DMS53 (cell line): Measurements from ENCODE around the gene MGAT4B.
"Not testable (repeated sequence)": the region's sequence is repeated elsewhere in the genome, so short reads cannot be mapped to it uniquely, and the experiment has no call there.

Experiments used
- DNase-seq: peaks from one replicate; lab custom pipeline; 2025; lab: John Stamatoyannopoulos, UW

The MGAT4B gene

DNA sequence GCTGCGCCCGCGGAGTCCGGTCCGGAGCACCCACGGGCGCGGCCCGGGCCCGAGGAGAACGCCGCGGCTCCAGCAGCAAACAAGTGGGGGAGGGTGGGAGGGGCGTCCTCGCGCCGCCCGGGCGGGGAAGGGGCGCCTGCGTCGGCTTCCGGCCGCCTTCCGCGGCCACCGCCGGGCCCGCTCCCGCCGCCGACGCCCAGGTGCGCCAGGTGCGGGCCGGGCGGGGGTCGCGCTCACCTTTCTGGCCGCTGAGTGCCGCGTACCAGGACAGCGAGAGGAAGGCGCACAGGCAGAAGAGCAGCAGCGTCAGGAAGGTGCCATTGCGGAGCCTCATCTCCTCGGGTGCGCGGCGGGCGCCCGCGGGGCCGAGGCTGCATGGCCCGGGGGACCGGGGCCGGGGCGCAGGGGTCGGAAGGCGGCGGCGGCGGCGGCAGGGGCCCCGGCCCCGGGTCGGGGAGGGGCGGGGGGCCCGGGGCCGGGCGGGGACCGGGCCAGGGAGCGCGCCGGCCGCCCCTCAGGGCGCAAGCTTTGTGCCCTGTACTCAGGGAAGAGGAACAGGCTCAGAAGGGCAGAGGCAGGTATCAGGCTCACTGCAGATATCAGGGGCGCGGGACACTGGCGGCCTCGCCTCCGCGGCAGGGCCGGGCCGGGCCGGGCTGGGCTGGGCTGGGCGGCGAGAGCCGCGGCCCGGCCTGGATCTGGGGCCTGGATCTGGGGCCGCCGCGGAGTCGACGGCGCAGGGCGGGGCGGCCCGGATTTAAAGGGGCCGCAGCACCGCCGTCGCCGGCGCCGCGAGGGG, at the start of gene MGAT4B:
TSS of gene MGAT4B (minus strand) at position 617 of the 799 bp plus-strand sequence. CDS start at position 334, 283 bp downstream.
- peak; percentile 90 for DNase-seq

DNA sequence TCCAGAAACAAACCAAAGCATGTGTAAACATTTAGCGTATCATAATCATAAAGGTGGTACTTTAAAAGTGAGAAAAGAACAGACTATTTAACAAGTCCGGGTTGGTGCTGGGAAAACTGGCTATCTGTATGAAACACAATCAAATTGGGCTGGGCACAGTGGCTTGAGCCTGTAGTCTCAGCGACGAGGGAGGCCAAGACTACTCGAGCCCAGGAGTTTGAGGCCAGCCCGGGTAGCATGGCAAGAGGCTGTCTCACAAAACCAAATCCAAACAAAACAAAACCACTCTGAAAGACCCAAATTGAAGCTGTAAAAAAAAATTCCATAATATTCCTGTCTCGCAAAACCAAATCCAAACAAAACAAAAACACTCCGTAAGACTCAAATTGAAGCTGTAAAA, 47.7 kb upstream of the MGAT4B start:
- no peak for DNase-seq

DNA sequence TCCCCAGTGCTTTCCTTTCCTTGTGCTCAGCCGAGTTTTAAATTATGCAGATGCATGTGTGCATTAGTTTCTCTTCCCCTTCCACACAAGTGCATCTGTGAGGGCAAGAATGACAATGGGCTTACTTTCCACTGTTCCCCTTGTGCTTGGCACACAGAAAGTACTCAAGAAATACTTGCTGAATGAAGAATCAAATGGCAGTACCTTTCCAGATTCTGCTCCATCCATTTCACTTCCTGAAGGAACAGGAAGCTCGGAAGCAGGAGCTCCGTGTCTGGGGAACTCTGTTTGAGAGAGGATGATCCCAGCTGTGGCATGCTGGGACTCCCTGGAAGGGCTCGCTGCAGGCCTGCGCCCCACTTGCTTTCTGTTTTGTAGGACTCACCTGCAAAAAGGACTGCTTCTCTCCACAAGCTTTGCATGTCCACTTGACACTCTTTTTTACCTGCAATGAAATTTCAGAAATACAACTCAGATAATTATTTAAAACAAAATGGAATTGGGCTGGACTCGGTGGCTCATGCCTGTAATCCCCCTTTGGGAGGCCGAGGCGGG, 46.4 kb upstream of the MGAT4B start:
- no peak for DNase-seq

DNA sequence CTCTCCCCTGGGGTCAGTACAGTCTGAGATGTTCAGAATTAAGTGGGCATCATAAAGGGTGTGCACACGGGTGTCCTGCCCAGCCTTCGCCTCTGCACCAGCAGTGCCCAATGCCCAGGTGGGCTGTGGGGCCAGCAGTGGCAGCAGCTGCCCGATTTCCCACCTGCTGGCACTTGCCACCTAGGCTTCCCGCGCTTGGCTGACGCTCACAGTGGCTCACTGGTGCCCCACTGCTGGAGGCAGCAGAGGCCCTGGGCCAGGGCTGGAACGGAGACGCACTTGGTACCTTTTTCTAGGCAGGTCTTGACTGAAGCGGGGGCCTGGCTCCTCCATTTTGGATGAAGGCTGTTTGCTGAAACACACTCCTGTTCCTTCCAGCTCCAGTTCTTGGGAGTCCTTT, 35.0 kb upstream of the MGAT4B start:
- no peak for DNase-seq

DNA sequence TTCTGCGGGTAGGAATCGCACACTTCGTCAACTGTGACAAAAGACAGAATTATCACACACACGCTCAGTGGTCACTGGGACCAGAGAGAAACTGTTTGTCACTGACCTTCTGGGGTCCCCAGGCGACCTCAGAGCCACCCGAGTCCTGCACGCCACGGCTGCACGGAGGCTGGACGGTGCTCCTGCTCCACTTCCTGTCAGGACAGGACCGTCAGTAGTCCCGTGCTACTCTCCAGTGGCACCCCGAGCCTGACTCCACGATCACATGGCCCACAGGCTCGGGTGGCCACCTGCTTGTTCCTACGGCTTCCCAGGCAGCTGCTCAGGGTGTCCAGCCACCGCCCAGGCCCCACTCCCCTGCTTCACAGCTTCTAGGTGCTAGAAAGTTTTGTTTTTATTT, 34.1 kb upstream of the MGAT4B start:
- DNase-seq, result no peak

DNA sequence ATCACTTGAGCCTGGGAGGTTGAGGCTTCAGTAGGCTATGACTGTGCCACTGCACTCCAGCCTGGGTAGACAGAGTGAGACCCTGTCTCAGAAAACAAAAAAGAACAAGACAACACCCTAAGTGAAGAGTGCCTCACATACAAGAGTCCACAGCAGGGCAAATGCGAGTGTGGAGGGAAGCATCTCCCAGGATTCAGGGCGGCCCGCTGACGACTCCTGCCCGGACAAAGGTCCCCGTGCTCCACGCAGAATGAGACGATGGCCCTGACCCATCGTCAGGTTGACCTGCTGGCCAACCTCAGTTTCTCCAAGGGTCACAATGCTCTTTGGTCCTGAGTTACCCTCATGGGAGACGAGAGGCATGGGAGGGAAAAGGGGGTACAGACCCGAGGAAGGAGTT, 33.7 kb upstream of the MGAT4B start:
- no peak for DNase-seq

DNA sequence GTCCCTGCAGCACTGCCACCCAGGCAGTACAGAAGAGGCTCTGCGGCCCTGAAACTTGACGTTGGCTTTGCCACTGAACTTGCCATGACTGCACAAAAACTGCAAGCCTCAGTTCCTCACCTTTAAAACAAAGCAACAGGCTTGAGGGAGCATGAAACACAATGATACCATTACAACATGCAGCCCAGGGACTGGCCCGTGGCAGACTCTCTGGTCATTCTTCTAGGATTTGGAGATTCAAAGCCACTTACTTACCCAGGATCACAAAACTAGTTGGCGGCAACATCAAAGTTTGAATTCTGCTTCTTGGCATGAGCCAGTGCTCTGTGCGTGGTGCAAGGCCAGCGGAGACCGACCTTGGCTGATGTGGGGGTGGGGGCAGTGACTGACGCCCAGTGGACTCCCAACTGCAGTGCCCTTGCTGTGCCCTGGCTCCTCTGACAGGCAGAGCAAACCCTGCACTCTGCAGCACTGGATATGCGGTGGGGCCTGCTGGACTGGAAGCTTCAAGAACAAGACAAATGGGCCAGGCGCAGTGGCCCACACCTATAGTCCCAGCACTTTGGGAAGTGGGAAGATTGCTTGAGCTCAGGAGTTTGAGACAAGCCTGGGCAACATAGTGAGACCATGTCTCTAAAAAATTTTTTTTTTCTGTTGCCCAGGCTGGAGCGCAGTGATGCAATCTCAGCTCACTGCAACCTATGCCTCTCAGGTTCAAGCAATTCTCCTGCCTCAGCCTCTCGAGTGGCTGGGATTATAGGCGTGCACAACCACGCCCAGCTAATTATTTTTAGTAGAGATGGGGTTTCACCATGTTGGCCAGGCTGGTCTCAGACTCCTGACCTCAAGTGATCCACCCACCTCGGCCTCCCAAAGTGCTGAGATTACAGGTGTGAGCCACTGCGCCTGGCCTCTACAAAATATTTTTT, 32.9 kb upstream of the MGAT4B start:
- DNase-seq, result no peak

DNA sequence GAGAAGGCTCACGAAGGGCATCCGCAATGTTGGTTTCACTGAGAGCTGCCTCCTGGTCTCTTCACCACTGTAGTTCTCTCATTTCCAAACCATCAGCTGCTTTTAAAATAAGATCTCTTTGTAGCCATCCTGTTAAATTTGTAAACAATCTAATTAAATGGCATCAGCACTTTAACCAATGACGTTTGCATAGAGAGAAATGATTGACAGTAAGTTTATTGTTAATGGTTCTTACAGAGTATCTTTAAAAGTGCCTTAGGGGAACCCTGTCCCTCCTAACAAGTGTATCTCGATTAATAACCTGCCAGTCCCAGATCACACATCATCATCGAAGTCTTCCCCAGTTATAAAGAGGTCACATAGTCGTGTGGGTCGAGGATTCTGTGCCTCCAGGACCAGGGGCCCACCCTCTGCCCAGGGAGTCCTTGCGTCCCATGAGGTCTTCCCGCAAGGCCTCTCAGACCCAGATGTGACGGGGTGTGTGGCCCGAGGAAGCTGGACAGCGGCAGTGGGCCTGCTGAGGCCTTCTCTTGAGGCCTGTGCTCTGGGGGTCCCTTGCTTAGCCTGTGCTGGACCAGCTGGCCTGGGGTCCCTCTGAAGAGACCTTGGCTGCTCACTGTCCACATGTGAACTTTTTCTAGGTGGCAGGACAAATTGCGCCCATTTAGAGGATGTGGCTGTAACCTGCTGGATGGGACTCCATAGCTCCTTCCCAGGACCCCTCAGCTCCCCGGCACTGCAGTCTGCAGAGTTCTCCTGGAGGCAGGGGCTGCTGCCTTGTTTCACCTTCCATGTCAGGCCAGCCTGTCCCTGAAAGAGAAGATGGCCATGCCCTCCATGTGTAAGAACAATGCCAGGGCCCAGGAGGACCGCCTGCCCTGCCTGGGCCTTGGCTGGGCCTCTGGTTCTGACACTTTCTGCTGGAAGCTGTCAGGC, 30.7 kb upstream of the MGAT4B start:
- no peak for DNase-seq

DNA sequence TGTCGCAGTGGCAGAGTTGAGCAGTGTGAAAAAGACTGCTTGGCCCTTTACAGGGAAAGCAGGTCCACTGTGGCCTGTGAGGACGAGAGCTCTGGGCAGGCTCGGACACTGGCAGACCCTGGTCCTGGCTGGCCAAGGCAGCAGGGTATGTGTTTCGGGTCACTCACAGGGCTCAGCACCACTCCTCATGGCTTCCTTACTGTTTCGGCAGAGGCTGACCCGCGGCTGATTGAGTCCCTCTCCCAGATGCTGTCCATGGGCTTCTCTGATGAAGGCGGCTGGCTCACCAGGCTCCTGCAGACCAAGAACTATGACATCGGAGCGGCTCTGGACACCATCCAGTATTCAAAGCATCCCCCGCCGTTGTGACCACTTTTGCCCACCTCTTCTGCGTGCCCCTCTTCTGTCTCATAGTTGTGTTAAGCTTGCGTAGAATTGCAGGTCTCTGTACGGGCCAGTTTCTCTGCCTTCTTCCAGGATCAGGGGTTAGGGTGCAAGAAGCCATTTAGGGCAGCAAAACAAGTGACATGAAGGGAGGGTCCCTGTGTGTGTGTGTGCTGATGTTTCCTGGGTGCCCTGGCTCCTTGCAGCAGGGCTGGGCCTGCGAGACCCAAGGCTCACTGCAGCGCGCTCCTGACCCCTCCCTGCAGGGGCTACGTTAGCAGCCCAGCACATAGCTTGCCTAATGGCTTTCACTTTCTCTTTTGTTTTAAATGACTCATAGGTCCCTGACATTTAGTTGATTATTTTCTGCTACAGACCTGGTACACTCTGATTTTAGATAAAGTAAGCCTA, 29.8 kb upstream of the MGAT4B start:
- peak; percentile 52 for DNase-seq

DNA sequence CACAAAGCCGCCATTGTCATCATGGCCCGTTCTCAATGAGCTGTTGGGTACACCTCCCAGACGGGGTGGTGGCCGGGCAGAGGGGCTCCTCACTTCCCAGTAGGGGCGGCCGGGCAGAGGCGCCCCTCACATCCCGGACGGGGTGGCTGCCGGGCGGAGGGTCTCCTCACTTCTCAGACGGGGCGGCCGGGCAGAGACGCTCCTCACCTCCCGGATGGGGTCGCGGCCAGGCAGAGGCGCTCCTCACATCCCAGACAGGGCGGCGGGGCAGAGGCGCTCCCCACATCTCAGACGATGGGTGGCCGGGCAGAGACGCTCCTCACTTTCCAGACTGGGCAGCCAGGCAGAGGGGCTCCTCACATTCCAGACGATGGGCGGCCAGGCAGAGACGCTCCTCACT, 28.2 kb upstream of the MGAT4B start:
- DNase-seq, result not testable (repeated sequence)

DNA sequence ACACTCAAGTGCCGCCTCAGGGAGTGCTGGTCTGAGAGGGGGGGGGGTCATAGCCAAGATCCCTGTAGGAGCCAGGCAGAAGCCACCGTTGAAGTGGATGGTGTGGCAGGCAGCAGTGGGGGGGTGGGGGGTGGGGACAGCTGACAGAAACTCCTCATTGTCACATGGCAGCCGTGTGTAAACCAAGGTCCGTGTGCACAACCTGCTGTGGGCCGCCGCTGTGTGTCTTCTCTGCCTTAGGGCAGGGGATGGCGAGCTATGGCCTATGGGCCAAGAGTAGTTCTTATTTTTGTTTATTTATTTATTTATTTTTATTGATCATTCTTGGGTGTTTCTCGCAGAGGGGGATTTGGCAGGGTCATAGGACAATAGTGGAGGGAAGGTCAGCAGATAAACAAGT, 27.5 kb upstream of the MGAT4B start:
- peak; percentile 32 for DNase-seq

DNA sequence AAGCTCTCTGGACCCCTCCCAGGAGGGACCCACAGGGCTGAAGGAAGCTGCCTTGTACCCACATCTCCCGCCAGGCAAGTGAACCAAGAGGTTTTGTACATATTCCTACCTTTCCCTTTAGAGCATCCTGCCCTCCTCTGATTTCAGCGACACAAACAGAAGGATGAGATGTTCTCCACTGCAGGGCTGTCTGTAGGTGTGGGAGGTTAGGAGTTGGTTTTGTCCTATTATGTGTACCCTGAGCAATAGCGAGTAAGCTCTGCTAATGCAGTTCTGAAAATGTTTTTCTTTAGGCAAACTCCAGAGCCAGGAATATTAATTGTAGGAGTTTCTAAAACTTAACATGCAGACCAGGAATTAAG, 27.0 kb upstream of the MGAT4B start:
- no peak for DNase-seq

DNA sequence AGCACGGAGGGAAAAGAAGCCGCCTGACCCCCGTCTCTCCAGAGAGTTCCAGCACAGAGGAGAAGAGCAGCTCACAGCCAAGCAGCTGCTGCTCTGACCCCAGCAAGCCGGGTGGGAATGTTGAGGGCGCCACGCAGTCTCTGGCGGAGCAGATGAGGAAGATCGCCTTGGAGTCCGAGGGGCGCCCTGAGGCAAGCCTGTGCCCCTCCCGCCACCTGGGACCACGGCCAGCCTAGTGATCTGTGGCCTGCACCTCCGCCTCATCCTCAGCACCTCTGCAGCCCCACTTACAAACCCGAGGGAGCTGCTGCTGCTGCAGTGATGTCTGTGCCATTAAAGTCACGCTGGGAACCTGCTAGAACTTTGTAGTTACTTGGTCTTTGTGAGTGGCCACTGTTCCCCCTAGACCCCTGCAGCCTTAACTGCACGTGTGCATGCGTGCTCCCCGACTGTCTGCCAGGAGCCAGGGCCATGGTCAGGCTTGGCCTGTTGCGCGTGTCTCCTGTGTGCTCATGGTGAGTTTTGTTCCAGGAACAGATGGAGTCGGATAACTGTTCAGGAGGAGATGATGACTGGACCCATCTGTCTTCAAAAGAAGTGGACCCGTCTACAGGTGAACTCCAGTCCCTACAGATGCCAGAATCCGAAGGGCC, 26.5 kb upstream of the MGAT4B start:
- DNase-seq, result no peak

DNA sequence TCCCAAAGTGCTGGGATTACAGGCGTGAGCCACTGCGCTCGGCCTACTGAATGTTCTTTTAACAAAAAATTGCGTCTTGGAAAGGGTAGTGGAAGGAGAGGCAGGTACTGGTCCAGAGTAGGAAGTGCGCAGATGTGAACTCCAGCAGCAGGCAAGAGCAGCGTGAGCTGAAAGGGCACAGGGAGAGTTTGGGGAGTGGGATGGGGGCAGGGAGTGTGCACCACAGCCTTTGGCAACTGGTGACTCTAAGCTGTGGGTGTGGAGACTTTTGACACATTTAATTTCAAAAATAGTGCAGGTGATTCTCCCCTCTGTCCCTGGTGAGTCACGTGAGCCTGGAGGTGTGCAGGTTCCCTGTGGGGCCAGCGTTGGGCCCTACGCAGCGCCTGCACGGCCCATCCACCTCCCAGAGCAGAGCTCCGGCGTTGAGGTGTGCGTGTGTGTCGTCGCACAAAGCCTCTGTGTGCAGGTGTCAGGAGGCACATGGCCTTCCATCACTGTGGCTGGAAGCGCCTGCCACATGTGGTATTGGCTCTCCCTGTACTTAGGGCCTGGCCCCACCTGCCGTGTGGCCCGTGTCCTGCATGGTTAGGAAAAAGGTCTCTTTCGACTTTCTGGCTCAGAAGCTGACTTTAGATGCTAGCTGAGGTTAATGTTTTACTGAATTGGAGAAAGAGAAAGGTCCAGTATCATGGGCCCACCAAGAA, 25.5 kb upstream of the MGAT4B start:
- no peak for DNase-seq

DNA sequence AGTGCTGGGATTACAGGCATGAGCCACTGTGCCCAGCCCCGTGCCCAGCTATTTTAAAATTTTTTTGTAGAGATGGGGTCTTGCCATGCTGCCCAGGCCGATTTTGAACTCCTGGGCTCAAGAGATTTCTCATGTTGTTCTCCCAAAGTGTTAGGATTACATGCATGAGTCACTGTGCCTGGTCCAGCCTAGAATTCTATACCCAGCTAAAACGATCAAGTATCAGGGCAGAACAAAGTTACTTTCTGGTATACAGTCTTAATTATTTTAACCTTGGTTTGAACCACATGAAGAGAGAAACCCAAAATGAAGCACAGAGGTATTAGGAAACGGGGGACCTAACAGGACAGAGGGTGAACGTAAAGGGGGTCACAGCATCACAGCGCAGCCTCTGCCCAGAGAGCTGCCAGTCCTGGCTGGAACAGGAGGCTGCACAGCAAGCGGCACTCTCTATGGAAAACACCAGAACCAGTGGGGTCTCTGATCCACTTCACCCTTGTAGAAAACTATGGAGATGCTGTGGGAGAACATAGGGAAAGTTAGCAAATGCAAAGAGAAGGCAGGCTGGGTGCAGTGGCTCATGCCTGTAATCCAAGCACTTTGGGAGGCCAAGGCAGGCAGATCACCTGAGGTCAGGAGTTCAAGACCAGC, 24.3 kb upstream of the MGAT4B start:
- DNase-seq, result no peak

DNA sequence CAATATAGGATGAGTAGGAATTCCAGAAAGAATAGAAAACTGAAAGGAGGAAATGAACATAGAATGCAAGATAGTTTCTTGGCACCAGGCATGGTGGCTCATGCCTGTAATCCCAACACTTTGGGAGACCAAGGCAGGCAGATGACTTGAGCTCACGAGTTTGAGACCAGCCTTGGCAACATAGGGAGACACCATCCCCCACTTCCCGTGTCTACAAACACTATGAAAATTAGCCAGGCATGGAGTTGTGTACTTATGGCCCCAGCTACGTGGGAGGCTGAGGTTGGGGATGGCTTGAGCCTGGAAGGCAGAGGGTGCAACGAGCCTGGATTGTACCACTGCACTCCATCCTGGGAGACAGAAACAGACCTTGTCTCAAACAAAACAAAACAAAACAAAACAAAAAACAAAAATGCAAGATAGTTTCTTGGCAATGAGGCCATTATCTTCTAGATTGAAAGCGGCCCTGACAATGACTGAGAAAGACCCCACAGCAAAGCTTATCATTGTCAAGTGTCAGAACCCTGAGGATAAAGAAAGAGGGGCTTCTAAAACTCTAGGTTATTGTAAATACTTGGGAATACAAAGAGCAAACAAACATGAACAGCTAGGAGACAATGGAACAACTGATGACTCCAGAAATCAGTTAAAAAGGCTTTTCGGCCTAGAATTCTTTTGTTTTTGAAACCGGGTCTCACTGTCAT, 23.2 kb upstream of the MGAT4B start:
- peak; percentile 63 for DNase-seq

DNA sequence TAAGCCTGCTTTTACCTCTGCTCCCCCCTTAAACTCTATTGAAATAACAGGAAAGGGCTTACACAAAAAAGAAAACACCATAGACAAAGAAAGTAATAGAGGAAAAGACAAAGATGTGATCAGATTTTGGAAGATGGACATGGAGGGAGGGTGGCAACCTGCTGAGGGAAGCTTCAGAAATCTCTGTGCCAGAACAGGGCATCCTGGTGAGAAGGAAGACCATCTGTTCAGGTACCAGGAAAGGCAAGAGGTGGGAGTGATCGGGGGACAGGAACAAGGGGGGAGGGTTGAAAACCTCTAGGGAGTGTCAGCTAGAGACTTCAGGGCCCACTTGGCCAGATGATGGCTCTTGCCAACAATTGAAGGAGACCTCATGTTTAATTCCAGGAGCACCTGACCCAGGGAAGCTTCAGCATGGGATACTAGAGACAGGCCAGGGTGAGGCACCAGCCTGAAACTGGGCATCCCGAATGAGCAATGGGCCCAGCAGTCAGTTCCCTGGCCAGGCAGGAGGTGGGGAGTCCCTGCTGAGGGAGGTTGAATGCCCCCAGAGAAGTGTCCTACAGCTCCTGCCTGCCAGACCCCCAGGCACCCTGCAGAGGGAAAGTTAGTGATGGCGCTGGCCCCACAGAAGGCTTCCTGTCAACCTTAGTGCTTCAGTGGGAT, 22.2 kb upstream of the MGAT4B start:
- DNase-seq, result no peak

DNA sequence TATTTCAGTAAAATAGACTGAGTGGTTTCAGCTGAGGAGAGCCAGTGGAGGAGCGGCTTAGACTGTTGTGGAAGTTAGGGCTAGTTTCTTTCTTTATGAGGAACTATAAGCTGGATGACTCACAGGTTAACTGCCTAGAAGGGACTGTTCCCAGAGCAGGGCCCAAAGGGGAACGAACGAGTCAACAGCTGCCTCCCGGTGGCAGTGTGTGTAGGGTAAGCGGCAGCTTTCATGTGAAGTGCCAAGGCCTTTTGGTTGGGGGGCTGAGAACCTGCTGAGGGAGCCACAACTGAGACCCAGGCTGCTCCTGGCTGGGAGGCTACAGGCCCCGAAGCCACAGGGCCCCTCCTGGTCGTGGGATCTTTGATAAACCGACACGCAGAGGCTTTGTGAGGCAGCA, 21.0 kb upstream of the MGAT4B start:
- DNase-seq, result peak; percentile 33
